Activated gamma-delta T cell treated with Interleukin-2 at 50 U/mL for 16 hours (primary cell): Measurements from ENCODE around the gene CSKMT.
"Not testable (repeated sequence)": the region's sequence is repeated elsewhere in the genome, so short reads cannot be mapped to it uniquely, and the experiment has no call there.

Source experiments
- DNase-seq: peaks from one replicate; pipeline ENCODE4 v3.0.0-alpha.2; 2020

CSKMT gene, protein sequence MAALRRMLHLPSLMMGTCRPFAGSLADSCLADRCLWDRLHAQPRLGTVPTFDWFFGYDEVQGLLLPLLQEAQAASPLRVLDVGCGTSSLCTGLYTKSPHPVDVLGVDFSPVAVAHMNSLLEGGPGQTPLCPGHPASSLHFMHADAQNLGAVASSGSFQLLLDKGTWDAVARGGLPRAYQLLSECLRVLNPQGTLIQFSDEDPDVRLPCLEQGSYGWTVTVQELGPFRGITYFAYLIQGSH

GRCh38 chr11:62665075-62665598 is at the start of gene CSKMT, which contains the start of gene C11orf98:
Gene CSKMT, plus strand, starts transcription at chr11:62665312. Its CDS starts 568 bp downstream, at chr11:62665880.
Gene C11orf98, minus strand, starts transcription at chr11:62665210. Its CDS starts 41 bp downstream, at chr11:62665169.
- peak; percentile 95 for DNase-seq

DNA sequence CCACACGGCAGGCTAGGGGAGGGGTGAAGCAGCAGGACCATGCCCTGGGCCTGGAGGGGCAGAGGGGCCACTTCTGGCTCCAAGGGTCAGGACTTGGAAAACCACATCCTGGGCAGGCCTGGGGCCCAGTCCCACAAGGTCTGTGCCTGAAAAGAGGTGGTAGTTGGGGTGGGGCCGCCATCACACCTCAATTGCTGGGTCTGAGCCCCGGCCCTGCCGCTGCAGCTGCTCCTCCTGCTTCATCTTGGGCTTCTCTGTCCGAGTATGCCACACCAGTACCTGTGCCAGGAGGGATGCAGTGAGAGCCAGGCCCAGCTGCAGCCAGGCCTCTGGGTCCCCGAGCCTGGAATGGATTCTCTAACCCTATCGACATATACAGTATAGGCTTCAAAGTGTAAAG is 49.6 kb upstream of the CSKMT start:
- no peak for DNase-seq

GRCh38 chr11:62616957-62617356 is 48.2 kb upstream of the CSKMT start:
- DNase-seq: not testable (repeated sequence)

DNA sequence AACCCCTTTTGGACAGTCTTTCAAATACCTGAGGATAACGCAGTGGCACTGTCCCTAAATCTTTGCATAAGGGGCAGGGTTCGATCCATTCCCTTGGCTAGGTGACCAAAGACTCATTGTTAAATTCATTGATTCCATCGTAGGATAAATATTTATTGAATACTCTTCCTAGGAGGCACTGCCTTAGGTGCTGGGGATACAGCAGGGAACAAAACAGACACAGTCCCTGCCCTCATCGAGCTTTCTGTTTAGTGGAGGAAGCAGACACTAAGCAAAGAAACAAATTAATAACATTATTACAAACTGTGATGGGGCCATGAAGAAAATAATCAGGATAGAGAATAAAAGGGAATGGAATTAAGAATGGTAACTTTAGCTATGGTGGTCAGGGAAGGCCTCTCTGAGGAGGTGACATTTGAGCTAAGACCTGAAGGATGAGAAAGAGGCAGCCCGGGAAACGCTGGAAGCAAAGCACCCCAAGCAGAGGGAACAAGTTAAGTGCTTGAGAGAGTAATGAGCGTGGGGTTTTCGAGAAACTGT is 44.0 kb upstream of the CSKMT start:
- DNase-seq: no peak

- peak; percentile 95 for DNase-seq
These were observed 43.3 kb upstream of the CSKMT start, which contains the start of gene B3GAT3 for GRCh38 chr11:62621567-62622470. Gene B3GAT3, minus strand, starts transcription at chr11:62621986. Its CDS starts 39 bp downstream, at chr11:62621947.

- no peak for DNase-seq
These were observed 42.5 kb upstream of the CSKMT start for GRCh38 chr11:62622476-62623089.

DNA sequence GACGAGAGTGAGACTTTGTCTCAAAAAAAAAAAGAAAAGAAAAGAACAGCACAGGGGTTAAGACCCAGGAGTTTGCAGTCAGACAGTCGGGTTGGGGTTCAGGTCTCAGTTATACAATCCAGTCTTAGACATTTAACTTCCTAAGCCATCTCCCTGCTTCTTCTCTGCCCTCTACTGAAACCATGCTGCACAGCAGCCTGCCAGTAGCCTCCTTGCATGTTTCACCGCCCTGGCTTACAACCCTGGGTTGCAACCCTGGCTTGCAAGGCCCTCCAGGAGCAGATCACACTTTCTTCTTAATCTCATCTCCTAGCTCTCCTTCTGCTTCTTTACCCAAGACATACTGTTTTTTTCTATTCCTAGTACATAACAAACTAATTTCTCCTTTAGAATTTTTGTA is 37.4 kb upstream of the CSKMT start:
- DNase-seq: no peak

DNA sequence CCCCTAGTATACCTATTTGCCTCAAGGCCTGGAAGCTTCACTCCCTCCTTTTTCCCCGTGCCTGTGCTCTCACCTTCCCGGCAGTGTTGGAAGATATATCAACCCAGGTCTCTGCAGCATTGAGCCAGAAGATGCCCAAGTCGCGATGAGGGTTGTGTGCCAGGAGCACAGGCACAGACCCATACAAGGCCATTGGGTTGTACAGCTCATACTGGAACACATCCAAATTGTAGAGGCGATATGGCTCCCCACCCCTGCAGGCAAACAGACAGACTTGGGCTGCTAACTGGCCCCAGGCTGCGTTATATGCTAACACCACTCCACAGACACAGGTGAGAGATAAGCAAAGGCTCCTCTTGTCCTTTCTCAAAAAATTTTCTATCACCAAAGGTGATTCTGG is 32.6 kb upstream of the CSKMT start:
- DNase-seq: no peak

GRCh38 chr11:62644220-62644619 is 20.9 kb upstream of the CSKMT start:
- no peak for DNase-seq

DNA sequence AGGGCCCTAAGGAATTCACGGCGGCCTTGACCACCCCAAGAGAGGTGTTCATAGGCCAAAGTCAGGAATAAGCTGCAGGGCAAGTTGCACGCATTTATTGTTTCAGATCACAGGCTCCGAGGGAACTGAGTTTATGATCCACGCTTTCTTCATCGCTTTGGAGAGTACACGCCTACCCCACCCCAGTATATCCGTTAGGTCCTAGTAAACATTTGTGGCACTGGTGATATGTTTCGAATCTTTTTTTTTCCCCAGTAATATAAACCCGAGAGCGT is 19.5 kb upstream of the CSKMT start:
- no peak for DNase-seq

DNA sequence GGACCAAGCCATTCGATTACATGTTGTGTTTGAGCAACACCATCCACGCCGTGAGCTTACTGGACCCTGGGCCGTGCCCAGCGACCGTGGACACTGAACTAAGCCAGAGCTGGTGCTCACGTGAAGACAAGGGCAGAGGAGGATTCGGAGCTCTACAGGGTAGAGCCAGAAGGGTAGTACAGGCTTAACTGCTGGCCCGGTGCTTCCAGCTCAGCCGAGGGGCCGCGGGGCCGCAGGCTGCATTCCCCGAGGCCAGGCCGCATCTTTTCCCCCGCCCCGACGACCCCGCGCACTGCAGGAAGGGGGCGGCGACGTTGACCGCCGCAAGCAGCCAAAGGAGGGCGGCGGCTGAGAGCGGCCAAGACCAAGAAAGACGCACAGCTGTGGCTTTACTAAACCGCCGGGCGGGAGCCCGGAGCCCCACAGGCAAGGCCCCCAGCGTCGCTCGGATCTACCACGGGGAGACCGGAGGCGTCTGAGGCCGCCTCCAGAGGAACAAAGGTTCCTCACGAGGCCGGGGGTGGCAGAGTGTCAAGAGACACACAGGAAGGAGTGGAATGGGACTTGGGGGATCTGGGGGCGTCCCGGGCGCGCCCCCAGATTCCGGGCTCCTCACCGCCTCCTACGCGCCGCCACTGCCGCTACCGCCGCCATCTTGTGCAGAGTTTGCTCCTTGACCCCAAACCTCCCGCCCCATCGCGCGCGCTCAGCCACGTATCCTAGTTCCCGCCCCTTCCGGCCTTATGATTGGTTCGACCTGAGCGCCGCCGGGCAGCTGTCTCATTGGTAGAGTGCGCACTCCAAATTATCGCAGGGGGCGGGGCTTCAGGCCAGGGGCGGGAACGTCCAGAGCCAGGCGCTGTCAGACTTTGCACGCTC is 18.9 kb upstream of the CSKMT start, which contains the start of gene GANAB:
GANAB (minus strand) TSS at position 668 of the 879 bp plus-strand sequence; CDS start at position 654, 14 bp downstream.
- DNase-seq: peak; percentile 99

- no peak for DNase-seq
These were observed 18.1 kb upstream of the CSKMT start for GRCh38 chr11:62646825-62647608.

GRCh38 chr11:62647609-62648005 is 17.5 kb upstream of the CSKMT start:
- no peak for DNase-seq

- DNase-seq: no peak
These were observed 16.7 kb upstream of the CSKMT start for GRCh38 chr11:62648185-62648966.

DNA sequence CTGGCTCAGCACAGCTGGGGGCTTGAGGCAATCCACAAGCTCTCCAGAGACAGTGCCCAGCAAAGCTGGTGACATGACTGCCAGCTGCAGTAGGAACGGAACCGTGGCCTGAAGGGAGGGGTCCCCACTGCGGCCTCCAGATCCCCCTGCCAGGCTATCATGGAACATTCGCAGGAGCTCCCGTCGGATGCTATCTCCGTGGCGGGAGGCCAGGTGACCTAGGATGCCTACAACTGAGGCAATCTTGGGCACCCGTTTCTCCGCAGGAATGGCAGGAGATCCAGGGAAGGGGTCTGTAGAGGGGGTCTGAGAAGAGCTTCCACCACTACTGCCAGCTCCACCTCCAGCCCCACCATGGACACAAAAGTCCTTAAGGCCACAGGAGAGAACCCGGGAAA is 16.1 kb upstream of the CSKMT start:
- no peak for DNase-seq

DNA sequence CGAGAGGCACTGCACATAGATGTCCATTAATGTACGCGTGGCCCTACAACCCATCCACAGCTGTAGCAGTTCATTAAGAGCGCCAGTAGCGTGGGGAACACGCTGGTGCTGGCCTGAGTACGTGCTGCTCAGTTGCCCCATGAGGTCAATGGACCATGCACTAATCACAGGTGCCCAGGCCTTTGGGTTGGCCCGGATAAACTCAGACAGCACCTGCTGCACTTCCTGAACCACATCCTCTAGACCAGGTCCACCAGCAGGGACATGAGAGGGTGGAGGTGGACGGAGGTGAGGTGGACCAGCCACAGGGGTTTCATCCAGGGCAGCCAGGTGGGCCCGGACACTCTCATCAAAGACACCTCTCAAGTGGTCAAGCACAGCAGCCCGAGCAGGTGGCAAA is 15.6 kb upstream of the CSKMT start:
- DNase-seq: no peak

- DNase-seq: not testable (repeated sequence)
These were observed 14.8 kb upstream of the CSKMT start for GRCh38 chr11:62650283-62650682.

GRCh38 chr11:62652161-62653006 is 12.7 kb upstream of the CSKMT start:
- no peak for DNase-seq

DNA sequence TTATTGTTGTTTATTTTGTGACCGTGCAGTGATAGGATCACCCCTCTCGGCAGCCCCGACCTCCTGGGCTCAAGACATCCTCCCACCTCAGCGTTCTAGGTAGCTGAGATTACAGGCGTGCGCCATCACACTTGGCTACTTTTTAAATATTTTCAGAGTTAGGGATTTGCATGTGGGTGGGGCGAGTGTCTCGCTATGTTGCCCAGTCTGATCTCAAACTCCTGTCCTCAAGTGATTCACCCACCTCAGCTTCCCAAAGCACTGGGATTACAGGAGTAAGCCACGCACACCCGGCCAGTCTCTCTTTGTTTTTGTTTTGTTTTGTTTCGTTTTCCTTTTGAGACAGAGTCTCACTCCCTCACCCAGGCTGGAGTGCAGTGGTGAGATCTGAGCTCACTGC is 10.8 kb upstream of the CSKMT start:
- DNase-seq: no peak
